ENCODE measurements around the gene PPP2R2D. TPM values are rescaled to one million over a fixed set of nuclear protein-coding genes. Genes with fewer than 3 reads are reported as not detected.

The PPP2R2D gene
- total RNA-seq, 1 experiment from 2014 or later, result 35.1 TPM

GRCh38 chr10:131998050-131998844 is 97.4 kb downstream of the PPP2R2D start:
- Histone ChIP-seq H3K36me3 (no peaks in the 10 kb centered on the region), H3K27ac (no peak overlapping the region), H3K9me3 (replicated peaks) (no peaks in the 10 kb centered on the region), H3K4me3 (no peak overlapping the region; the same call in 1 of the 2 replicates), H3K4me1 (no peaks in the 10 kb centered on the region), H3K27me3 (no peaks in the 10 kb centered on the region)
- no peak for DNase-seq

GRCh38 chr10:131998845-131999681 is 98.3 kb downstream of the PPP2R2D start:
- no peak for DNase-seq
- Histone ChIP-seq H3K36me3 (no peaks in the 10 kb centered on the region), H3K4me1 (no peaks in the 10 kb centered on the region), H3K9me3 (replicated peaks) (no peaks in the 10 kb centered on the region), H3K4me3 (no peak overlapping the region), H3K27ac (no peak overlapping the region), H3K27me3 (no peaks in the 10 kb centered on the region)

- H3K4me3 ChIP-seq, result no peak overlapping the region
- no peaks in the 10 kb centered on the region for H3K4me1 ChIP-seq
- H3K27me3 ChIP-seq, result no peaks in the 10 kb centered on the region
- H3K27ac ChIP-seq, result no peak overlapping the region
- peak in 1 of 2 experiments; percentile 32 for DNase-seq
- H3K36me3 ChIP-seq, result no peaks in the 10 kb centered on the region
- no peaks in the 10 kb centered on the region for H3K9me3 ChIP-seq (replicated peaks)
Observed at GRCh38 chr10:132001238-132001972, 100.6 kb downstream of the PPP2R2D start.

- DNase-seq, result no peak
- H3K4me3 ChIP-seq, result no peak overlapping the region
- H3K27ac ChIP-seq, result no peak overlapping the region
- no peaks in the 10 kb centered on the region for H3K4me1 ChIP-seq
- H3K36me3 ChIP-seq, result no peaks in the 10 kb centered on the region
- H3K9me3 ChIP-seq (replicated peaks), result no peaks in the 10 kb centered on the region
- H3K27me3 ChIP-seq, result no peaks in the 10 kb centered on the region
Observed at GRCh38 chr10:132002004-132002403, 101.2 kb downstream of the PPP2R2D start.

- Histone ChIP-seq H3K36me3 (no peaks in the 10 kb centered on the region), H3K9me3 (replicated peaks) (no peaks in the 10 kb centered on the region), H3K4me3 (no peak overlapping the region), H3K27ac (no peak overlapping the region), H3K27me3 (no peaks in the 10 kb centered on the region), H3K4me1 (no peaks in the 10 kb centered on the region)
- DNase-seq, result no peak
Observed at GRCh38 chr10:132003282-132003924, 102.6 kb downstream of the PPP2R2D start.

- no peak for DNase-seq
Observed at GRCh38 chr10:132004052-132004451, 103.2 kb downstream of the PPP2R2D start.

GRCh38 chr10:132005147-132005546 is 104.3 kb downstream of the PPP2R2D start:
- no peaks in the 10 kb centered on the region for H3K36me3 ChIP-seq
- H3K4me3 ChIP-seq, result no peak overlapping the region
- H3K9me3 ChIP-seq (replicated peaks), result no peaks in the 10 kb centered on the region
- no peaks in the 10 kb centered on the region for H3K27me3 ChIP-seq
- DNase-seq, result no peak
- no peaks in the 10 kb centered on the region for H3K4me1 ChIP-seq
- H3K27ac ChIP-seq, result no peak overlapping the region

More at GRCh38 chr10:132004052-132004451, 103.2 kb downstream of the PPP2R2D start:
- H3K36me3 ChIP-seq, result no peaks in the 10 kb centered on the region
- H3K27me3 ChIP-seq, result no peaks in the 10 kb centered on the region
- H3K4me3 ChIP-seq, result no peak overlapping the region
- H3K27ac ChIP-seq, result no peak overlapping the region
- H3K4me1 ChIP-seq, result no peaks in the 10 kb centered on the region
- no peaks in the 10 kb centered on the region for H3K9me3 ChIP-seq (replicated peaks)

- H3K36me3 ChIP-seq, result no peaks in the 10 kb centered on the region
- no peaks in the 10 kb centered on the region for H3K27me3 ChIP-seq
- no peak for DNase-seq
Observed at GRCh38 chr10:132006966-132007365, 106.2 kb downstream of the PPP2R2D start.

GRCh38 chr10:132007681-132008080 is 106.9 kb downstream of the PPP2R2D start:
- Histone ChIP-seq H3K27me3 (no peaks in the 10 kb centered on the region), H3K4me3 (no peak overlapping the region), H3K27ac (no peak overlapping the region), H3K9me3 (replicated peaks) (no peaks in the 10 kb centered on the region), H3K4me1 (no peaks in the 10 kb centered on the region), H3K36me3 (no peaks in the 10 kb centered on the region)
- DNase-seq, result no peak

More at GRCh38 chr10:132006966-132007365, 106.2 kb downstream of the PPP2R2D start:
- no peaks in the 10 kb centered on the region for H3K9me3 ChIP-seq (replicated peaks)
- no peak overlapping the region for H3K27ac ChIP-seq
- no peak overlapping the region for H3K4me3 ChIP-seq
- H3K4me1 ChIP-seq, result no peaks in the 10 kb centered on the region

Other genes with a start within 250 kb of the PPP2R2D start
- gene BNIP3, start 80.9 kb downstream of the PPP2R2D start, total RNA-seq (2014; rRNA removed; shearing (Covaris generic)), result 45.6 and 46.9 TPM in 2 replicates
- gene JAKMIP3, start 164.9 kb downstream of the PPP2R2D start, total RNA-seq (2014; rRNA removed; shearing (Covaris generic)), result not detected in 2 replicates

Data from SJCRH30 (cell line).